K562 (cell line): ENCODE data around the gene VIM.

Experiments
- CHD4 ChIP-seq: fragments of 200-600 bp; sonication (generic); IDR thresholded peaks from 3 replicates; pipeline ENCODE4 v1.6.1; 2012; ENCODE audit warnings: low read depth, mild to moderate bottlenecking, mixed read lengths, low read length, inconsistent platforms; ENCODE audit not compliant: insufficient read depth, insufficient replicate concordance, poor library complexity, severe bottlenecking
- EP300 ChIP-seq: IDR thresholded peaks from 2 replicates; pipeline ENCODE4 v1.6.1; 2012; ENCODE audit warnings: low read length, improper control_type of control experiment
- FOSL1 ChIP-seq: fragments of 200-800 bp; sonication (Bioruptor generic); conservative IDR thresholded peaks from 2 replicates; pipeline ENCODE4 v1.6.1; 2016; ENCODE audit warnings: missing genetic modification characterization, missing compliant biosample characterization
- GTF2F1 ChIP-seq: IDR thresholded peaks from 2 replicates; pipeline ENCODE4 v1.6.1; 2011; ENCODE audit warnings: low read depth, low read length, improper control_type of control experiment
- MAZ ChIP-seq, 2 experiments: fragments of 450-650 bp in 1 of 2; sonication (generic) in 1 of 2; formaldehyde crosslinking; IDR thresholded peaks in 1 of 2; conservative IDR thresholded peaks in 1 of 2; 2 replicates each; pipeline versions ENCODE4 v1.4.0 to v1.5.0; 2020; ENCODE audit warnings: mild to moderate bottlenecking in 1 of 2, missing genetic modification reagents in 1 of 2
- RFX7 ChIP-seq: fragments of 250-450 bp; sonication (Bioruptor Pico); IDR thresholded peaks from 2 replicates; pipeline ENCODE4 v1.5.1; 2021; ENCODE audit warnings: mild to moderate bottlenecking
- SRF ChIP-seq, 2 experiments: fragments of 250-450, 450-650 bp in 1 of 2; sonication (Bioruptor Pico) in 1 of 2; sonication (generic) in 1 of 2; formaldehyde crosslinking; IDR thresholded peaks; 2 replicates each; pipeline versions ENCODE4 v1.5.0 to v1.5.1; 2020 to 2022; ENCODE audit warnings: mild to moderate bottlenecking in 1 of 2, missing genetic modification reagents in 1 of 2
- TGIF2 ChIP-seq: sonication (generic); formaldehyde crosslinking; IDR thresholded peaks from 2 replicates; pipeline ENCODE4 v1.8.1; 2022; ENCODE audit warnings: mild to moderate bottlenecking, missing genetic modification reagents, moderate library complexity
- YY1 ChIP-seq, 3 experiments: IDR thresholded peaks; 2 replicates each; pipeline ENCODE4 v1.6.1; 2011; ENCODE audit warnings: low read length in 2 of 3, mild to moderate bottlenecking in 2 of 3, moderate library complexity in 2 of 3, borderline replicate concordance in 1 of 3, control low read depth in 1 of 3, low read depth in 1 of 3; ENCODE audit not compliant: insufficient read depth in 3 of 3, insufficient replicate concordance in 2 of 3, control insufficient read depth in 1 of 3, insufficient read length in 1 of 3; ENCODE audit errors: extremely low read depth in 1 of 3
- TF ChIP-seq, protein P1 (sequence below): fragments of 450-650 bp; IDR thresholded peaks from 2 replicates; pipeline ENCODE4 v1.6.1; 2016; ENCODE audit warnings: missing biosample characterization, missing genetic modification characterization
- TF ChIP-seq, protein P2 (sequence below), 2 experiments: fragments of 450-650 bp; formaldehyde crosslinking in 1 of 2; IDR thresholded peaks; 2 replicates each; pipeline versions ENCODE4 v1.4.0 to v1.6.1; 2014 to 2020; ENCODE audit warnings: mild to moderate bottlenecking in 2 of 2, borderline replicate concordance in 1 of 2, low read depth in 1 of 2
- TF ChIP-seq, protein P3 (sequence below): fragments of 250-450 bp; sonication (Bioruptor Pico); IDR thresholded peaks from 2 replicates; pipeline ENCODE4 v1.8.0; 2022; ENCODE audit warnings: inconsistent platforms
- TF ChIP-seq, protein P4 (sequence below): sonication (generic); formaldehyde crosslinking; IDR thresholded peaks from 2 replicates; pipeline ENCODE4 v1.9.0; 2022; ENCODE audit warnings: mild to moderate bottlenecking, missing genetic modification reagents
- TF ChIP-seq, protein P5 (sequence below): fragments of 250-450 bp; sonication (Bioruptor Pico); IDR thresholded peaks from 2 replicates; pipeline ENCODE4 v1.6.1; 2021; ENCODE audit warnings: mild to moderate bottlenecking

DNA sequence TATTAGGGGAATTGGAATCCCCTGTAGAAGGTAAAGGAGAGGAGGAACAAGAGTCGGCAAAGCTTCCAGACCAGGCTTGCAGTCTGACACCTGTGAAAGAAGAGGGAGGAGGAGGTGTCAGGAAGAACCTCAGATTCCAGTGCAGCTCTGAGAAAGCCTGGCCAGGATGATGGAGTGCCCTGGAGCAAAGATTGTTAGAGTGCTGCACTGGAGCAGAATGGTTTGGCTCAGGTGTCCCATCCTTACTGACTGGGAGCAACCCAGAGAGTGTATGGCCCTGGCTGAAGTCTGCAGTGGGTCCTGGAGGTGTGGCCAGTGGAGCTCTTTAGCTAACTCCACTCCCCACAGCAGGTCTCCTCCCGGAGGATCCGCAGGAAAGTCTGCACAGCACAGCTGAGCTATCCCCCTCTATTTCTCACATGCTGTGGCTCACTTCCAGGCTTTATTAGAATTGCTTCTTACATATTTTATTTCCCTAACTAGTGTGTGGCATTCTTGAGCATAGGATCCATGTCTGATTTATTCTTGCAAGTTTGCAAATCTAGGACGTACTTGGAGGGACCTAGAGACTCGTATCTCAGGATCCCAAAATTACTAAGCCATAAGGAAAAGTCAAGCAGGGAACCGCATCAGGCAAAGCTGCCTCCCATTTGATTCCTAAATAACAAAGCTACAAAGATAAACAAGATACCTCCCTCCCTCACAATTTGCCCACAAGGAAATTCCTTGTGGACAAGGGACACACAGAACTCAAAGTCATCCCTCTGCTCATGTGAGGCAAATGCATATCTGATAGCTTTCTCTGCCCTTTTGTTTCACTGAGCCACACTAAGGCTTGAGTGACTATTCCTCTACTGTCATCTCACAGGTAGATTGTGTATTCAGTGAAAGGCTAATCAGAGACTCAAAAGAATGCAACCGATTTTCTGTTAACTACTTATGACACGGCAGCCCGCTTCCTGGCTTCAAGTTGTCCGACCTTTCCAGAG, 58.8 kb downstream of the VIM start:
- TF ChIP-seq MAZ (CRISPR knock-in tag; conservative IDR thresholded peaks at IDR 0.05 in 1 of 2, IDR thresholded peaks at IDR 0.05 in 1 of 2) (no peak), EP300 (no peak), YY1 (IDR thresholded peaks at IDR 0.05; ENCODE audit: borderline replicate concordance in 1 of 3, control insufficient read depth in 1 of 3, extremely low read depth in 1 of 3, insufficient read depth in 3 of 3, insufficient read length in 1 of 3, insufficient replicate concordance in 2 of 3, low read depth in 1 of 3, low read length in 2 of 3) (no peak), RFX7 (no peak), CHD4 (no peak), TGIF2 (CRISPR knock-in tag) (no peak), GTF2F1 (no peak), FOSL1 (tag) (no peak), SRF (CRISPR knock-in tag; IDR thresholded peaks at IDR 0.05) (no peak)
- TF ChIP-seq, protein P1, sequence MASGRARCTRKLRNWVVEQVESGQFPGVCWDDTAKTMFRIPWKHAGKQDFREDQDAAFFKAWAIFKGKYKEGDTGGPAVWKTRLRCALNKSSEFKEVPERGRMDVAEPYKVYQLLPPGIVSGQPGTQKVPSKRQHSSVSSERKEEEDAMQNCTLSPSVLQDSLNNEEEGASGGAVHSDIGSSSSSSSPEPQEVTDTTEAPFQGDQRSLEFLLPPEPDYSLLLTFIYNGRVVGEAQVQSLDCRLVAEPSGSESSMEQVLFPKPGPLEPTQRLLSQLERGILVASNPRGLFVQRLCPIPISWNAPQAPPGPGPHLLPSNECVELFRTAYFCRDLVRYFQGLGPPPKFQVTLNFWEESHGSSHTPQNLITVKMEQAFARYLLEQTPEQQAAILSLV (tag), result no peak
- TF ChIP-seq, protein P2, sequence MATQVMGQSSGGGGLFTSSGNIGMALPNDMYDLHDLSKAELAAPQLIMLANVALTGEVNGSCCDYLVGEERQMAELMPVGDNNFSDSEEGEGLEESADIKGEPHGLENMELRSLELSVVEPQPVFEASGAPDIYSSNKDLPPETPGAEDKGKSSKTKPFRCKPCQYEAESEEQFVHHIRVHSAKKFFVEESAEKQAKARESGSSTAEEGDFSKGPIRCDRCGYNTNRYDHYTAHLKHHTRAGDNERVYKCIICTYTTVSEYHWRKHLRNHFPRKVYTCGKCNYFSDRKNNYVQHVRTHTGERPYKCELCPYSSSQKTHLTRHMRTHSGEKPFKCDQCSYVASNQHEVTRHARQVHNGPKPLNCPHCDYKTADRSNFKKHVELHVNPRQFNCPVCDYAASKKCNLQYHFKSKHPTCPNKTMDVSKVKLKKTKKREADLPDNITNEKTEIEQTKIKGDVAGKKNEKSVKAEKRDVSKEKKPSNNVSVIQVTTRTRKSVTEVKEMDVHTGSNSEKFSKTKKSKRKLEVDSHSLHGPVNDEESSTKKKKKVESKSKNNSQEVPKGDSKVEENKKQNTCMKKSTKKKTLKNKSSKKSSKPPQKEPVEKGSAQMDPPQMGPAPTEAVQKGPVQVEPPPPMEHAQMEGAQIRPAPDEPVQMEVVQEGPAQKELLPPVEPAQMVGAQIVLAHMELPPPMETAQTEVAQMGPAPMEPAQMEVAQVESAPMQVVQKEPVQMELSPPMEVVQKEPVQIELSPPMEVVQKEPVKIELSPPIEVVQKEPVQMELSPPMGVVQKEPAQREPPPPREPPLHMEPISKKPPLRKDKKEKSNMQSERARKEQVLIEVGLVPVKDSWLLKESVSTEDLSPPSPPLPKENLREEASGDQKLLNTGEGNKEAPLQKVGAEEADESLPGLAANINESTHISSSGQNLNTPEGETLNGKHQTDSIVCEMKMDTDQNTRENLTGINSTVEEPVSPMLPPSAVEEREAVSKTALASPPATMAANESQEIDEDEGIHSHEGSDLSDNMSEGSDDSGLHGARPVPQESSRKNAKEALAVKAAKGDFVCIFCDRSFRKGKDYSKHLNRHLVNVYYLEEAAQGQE (IDR thresholded peaks at IDR 0.05; ENCODE audit: borderline replicate concordance), result no peak
- TF ChIP-seq, protein P2 (CRISPR knock-in tag; IDR thresholded peaks at IDR 0.05; ENCODE audit: low read depth), result no peak
- TF ChIP-seq, protein P3, sequence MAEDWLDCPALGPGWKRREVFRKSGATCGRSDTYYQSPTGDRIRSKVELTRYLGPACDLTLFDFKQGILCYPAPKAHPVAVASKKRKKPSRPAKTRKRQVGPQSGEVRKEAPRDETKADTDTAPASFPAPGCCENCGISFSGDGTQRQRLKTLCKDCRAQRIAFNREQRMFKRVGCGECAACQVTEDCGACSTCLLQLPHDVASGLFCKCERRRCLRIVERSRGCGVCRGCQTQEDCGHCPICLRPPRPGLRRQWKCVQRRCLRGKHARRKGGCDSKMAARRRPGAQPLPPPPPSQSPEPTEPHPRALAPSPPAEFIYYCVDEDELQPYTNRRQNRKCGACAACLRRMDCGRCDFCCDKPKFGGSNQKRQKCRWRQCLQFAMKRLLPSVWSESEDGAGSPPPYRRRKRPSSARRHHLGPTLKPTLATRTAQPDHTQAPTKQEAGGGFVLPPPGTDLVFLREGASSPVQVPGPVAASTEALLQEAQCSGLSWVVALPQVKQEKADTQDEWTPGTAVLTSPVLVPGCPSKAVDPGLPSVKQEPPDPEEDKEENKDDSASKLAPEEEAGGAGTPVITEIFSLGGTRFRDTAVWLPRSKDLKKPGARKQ (CRISPR knock-in tag), result no peak
- TF ChIP-seq, protein P4, sequence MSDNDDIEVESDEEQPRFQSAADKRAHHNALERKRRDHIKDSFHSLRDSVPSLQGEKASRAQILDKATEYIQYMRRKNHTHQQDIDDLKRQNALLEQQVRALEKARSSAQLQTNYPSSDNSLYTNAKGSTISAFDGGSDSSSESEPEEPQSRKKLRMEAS (CRISPR knock-in tag), result no peak
- TF ChIP-seq, protein P5, sequence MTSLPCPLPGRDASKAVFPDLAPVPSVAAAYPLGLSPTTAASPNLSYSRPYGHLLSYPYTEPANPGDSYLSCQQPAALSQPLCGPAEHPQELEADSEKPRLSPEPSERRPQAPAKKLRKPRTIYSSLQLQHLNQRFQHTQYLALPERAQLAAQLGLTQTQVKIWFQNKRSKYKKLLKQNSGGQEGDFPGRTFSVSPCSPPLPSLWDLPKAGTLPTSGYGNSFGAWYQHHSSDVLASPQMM (CRISPR knock-in tag), result no peak
